ENCODE measurements around the gene ATP23.
A peak's percentile ranks its signal among the peaks of the same experiment; 100 is the strongest.

Gene ATP23

GRCh38 chr12:57896115-57896433, 45.3 kb upstream of the ATP23 start:
- no peak for DNase-seq (ENCODE audit: low spot score)
- no peak for TF ChIP-seq CTCF (IDR thresholded peaks at IDR 0.05; ENCODE audit: borderline replicate concordance, control extremely low read depth, extremely low read depth, insufficient read depth, missing control alignments)
- in situ Hi-C loops (cut with MboI; ENCODE audit: low sequenced_read_pairs, unreplicated experiment) = no loop called here

- no peak for DNase-seq (ENCODE audit: low spot score)
- in situ Hi-C loops (cut with MboI; ENCODE audit: low sequenced_read_pairs, unreplicated experiment) = no loop called here
- TF ChIP-seq CTCF (IDR thresholded peaks at IDR 0.05; ENCODE audit: borderline replicate concordance, control extremely low read depth, extremely low read depth, insufficient read depth, missing control alignments) = no peak
These were observed 44.7 kb upstream of the ATP23 start for GRCh38 chr12:57896434-57897201.

GRCh38 chr12:57897286-57897974, 43.9 kb upstream of the ATP23 start:
- DNase-seq (ENCODE audit: low spot score) = no peak
- TF ChIP-seq CTCF (IDR thresholded peaks at IDR 0.05; ENCODE audit: borderline replicate concordance, control extremely low read depth, extremely low read depth, insufficient read depth, missing control alignments) = no peak
- in situ Hi-C loops (cut with MboI; ENCODE audit: low sequenced_read_pairs, unreplicated experiment) = no loop called here

- DNase-seq (ENCODE audit: low spot score) = no peak
- in situ Hi-C loops (cut with MboI; ENCODE audit: low sequenced_read_pairs, unreplicated experiment) = no loop called here
- TF ChIP-seq CTCF (IDR thresholded peaks at IDR 0.05; ENCODE audit: borderline replicate concordance, control extremely low read depth, extremely low read depth, insufficient read depth, missing control alignments) = no peak
These were observed 42.9 kb upstream of the ATP23 start for GRCh38 chr12:57898308-57898970.

- in situ Hi-C loops (cut with MboI; ENCODE audit: low sequenced_read_pairs, unreplicated experiment) = no loop called here
- peak; percentile 81 for DNase-seq (ENCODE audit: low spot score)
- no peak for TF ChIP-seq CTCF (IDR thresholded peaks at IDR 0.05; ENCODE audit: borderline replicate concordance, control extremely low read depth, extremely low read depth, insufficient read depth, missing control alignments)
These were observed 42.2 kb upstream of the ATP23 start for GRCh38 chr12:57899010-57899662.

GRCh38 chr12:57902478-57902969, 38.8 kb upstream of the ATP23 start:
- DNase-seq (ENCODE audit: low spot score) = no peak
- in situ Hi-C loops (cut with MboI; ENCODE audit: low sequenced_read_pairs, unreplicated experiment) = no loop called here
- TF ChIP-seq CTCF (IDR thresholded peaks at IDR 0.05; ENCODE audit: borderline replicate concordance, control extremely low read depth, extremely low read depth, insufficient read depth, missing control alignments) = no peak

Data from GM13976 (cell line).